Adrenal gland (tissue), 12 donors: Measurements from ENCODE around the gene GPATCH4. TPM values are rescaled to one million over a fixed set of nuclear protein-coding genes. Genes with fewer than 3 reads are reported as not detected.

Source experiments
- DNase-seq, 7 donors: peaks; one replicate each; pipeline ENCODE4 v3.0.0-alpha.2; 2019 to 2020
- H3K27ac ChIP-seq, 5 donors: fragments of 200-600 bp; sonication (generic) in 4 of 5; 1 replicate in 3 of 5; 2 replicates in 2 of 5; pipeline versions ENCODE4 v1.5.1 to v1.8.0; 2016 to 2020; ENCODE audit warnings: mild to moderate bottlenecking in 1 of 5
- H3K27me3 ChIP-seq: fragments of 200-600 bp; 2 replicates; pipeline ENCODE4 v1.8.0; 2021
- H3K36me3 ChIP-seq, 2 donors: fragments of 200-600 bp; replicated peaks in 1 of 2; 1 replicate in 1 of 2; 2 replicates in 1 of 2; pipeline versions ENCODE4 v1.5.1 to v1.8.0; 2018 to 2022
- H3K4me1 ChIP-seq, 2 donors: fragments of 200-600 bp; replicated peaks in 1 of 2; 1 replicate in 1 of 2; 2 replicates in 1 of 2; pipeline versions ENCODE4 v1.5.1 to v1.8.0; 2018 to 2021
- H3K4me3 ChIP-seq, 4 donors: fragments of 200-600 bp; sonication (generic) in 3 of 4; one replicate each; pipeline ENCODE4 v1.5.1; 2016 to 2018
- H3K9me3 ChIP-seq, 3 donors: fragments of 200-600 bp; sonication (generic) in 1 of 3; replicated peaks in 1 of 3; 1 replicate in 2 of 3; 2 replicates in 1 of 3; pipeline versions ENCODE4 v1.5.1 to v1.8.0; 2016 to 2021
- POLR2A ChIP-seq, 2 donors: fragments of 450-650 bp; IDR thresholded peaks; one replicate each; pipeline ENCODE4 v1.6.1; 2017; ENCODE audit warnings: antibody characterized with exemption in 2 of 2, mild to moderate bottlenecking in 2 of 2, moderate library complexity in 1 of 2
- WGBS, 4 donors: extraction: QIAGEN DNeasy Blood & Tissue Kit in 2 of 4; methylation state at CpG; one replicate each; pipeline versions ENCODE4 v1.1.5 to v1.1.7; 2013 to 2017; 5-methylcytosine and 5-hydroxymethylcytosine counted together
- intact Hi-C, 2 donors: fragments of 100-400 bp; cut with DNase I; formaldehyde crosslinking; loops; one replicate each; pipeline versions ENCODE4 v1.14.1 to v1.15.0; 2022 to 2023
- polyA plus RNA-seq, 3 donors: library from polyadenylated mRNA; stranded (reverse); fragments of 200-250 nt in 2 of 3; fragments of 350-450 nt in 1 of 3; fragmentation: Illumina TruSeq in 1 of 3; extraction: RNeasy Lipid Tissue Mini Kit (QIAGEN cat#74804) in 1 of 3; gene quantifications; one replicate each; pipeline ENCODE4 v1.2.3, GENCODE V29; 2013 to 2014
- total RNA-seq, 9 donors: library from RNA; depleted of rRNA in 4 of 9; stranded (reverse); fragments of >200 nt in 4 of 9; fragments of 120-200 nt in 1 of 9; fragmentation: NEBNext Ultra II Directional in 1 of 9; extraction: Animal tissue kit (Norgen Biotek cat#: 25700) in 1 of 9; gene quantifications; one replicate each; pipeline versions ENCODE4 v1.1.0 to v1.2.4, GENCODE V29; 2013 to 2023
- TF ChIP-seq, protein P1 (sequence below), 6 experiments: fragments of 450-650 bp in 4 of 6; fragments of 200-600 bp in 2 of 6; sonication (generic) in 1 of 6; IDR thresholded peaks; 1 replicate in 5 of 6; 2 replicates in 1 of 6; pipeline versions ENCODE4 v1.5.1 to v1.8.0; 2016 to 2021; ENCODE audit warnings: antibody characterized with exemption in 6 of 6, mild to moderate bottlenecking in 2 of 6, moderate library complexity in 1 of 6
- donor health status: healthy with polysubstance abuse.
- donor health status: Bipolar disorder and iron deficiency.
- donor health status: DM: yes; HTN: yes; CAD: no.
- donor health status: DM: no; HTN: no; CAD: no.
- donor health status: DM: no; HTN: no; CAD: no.
- donor health status: DM: yes; HTN: yes; CAD: no.

The GPATCH4 gene
- total and polyA plus RNA-seq, 12 donors, result 7.8 to 72.2 (median 26.3) TPM

GRCh38 chr1:156571261-156571852 lies 29.9 kb downstream of the GPATCH4 start:
- Histone ChIP-seq H3K27me3 (peaks cover 15% of the 10 kb centered on the region), H3K27ac (no peak overlapping the region), H3K9me3 (no peaks in the 10 kb centered on the region), H3K4me3 (no peak overlapping the region), H3K36me3 (no peaks in the 10 kb centered on the region), H3K4me1 (peaks cover 0 to 13% of the 10 kb centered on the region in 2 donors)
- intact Hi-C loops, result no loop called here
- no peak for TF ChIP-seq POLR2A (IDR thresholded peaks at IDR 0.05)
- TF ChIP-seq, protein P1, sequence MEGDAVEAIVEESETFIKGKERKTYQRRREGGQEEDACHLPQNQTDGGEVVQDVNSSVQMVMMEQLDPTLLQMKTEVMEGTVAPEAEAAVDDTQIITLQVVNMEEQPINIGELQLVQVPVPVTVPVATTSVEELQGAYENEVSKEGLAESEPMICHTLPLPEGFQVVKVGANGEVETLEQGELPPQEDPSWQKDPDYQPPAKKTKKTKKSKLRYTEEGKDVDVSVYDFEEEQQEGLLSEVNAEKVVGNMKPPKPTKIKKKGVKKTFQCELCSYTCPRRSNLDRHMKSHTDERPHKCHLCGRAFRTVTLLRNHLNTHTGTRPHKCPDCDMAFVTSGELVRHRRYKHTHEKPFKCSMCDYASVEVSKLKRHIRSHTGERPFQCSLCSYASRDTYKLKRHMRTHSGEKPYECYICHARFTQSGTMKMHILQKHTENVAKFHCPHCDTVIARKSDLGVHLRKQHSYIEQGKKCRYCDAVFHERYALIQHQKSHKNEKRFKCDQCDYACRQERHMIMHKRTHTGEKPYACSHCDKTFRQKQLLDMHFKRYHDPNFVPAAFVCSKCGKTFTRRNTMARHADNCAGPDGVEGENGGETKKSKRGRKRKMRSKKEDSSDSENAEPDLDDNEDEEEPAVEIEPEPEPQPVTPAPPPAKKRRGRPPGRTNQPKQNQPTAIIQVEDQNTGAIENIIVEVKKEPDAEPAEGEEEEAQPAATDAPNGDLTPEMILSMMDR (IDR thresholded peaks at IDR 0.05), result no peak
- DNase-seq, result no peak
- WGBS, 4 donors, result 34 to 38% (median 35%) methylated on average over 4 of the region's 4 CpGs

DNA sequence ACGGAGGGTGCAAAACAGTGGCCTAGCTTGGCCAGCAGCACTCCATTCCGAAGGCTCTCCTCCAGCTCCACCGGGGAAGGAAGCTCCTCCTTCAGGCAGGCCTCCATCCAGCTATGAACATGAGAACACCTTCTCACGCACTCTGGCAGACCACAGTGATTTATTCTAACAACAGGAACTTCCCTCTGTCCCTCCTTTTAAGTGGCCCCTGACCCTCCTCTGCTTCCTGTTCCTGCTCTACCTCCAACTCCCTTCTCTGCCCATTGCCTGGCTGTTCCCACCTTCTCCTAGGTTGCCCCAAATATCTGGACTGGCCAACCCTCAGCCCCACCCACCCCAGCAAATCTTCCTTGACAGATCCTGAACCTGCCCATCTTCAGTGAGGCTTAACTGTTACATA lies 34.8 kb downstream of the GPATCH4 start:
- intact Hi-C loops, result no loop called here
- 82 to 93% (median 84%) methylated on average over 4 of the region's 4 CpGs for WGBS, 4 donors
- peaks cover 11% of the 10 kb centered on the region for H3K27me3 ChIP-seq
- no peaks in the 10 kb centered on the region for H3K36me3 ChIP-seq
- H3K9me3 ChIP-seq, result no peaks in the 10 kb centered on the region
- TF ChIP-seq, protein P1 (IDR thresholded peaks at IDR 0.05), result no peak
- TF ChIP-seq POLR2A (IDR thresholded peaks at IDR 0.05), result no peak
- DNase-seq, result no peak
- no peak overlapping the region for H3K4me3 ChIP-seq
- H3K4me1 ChIP-seq, result no peaks in the 10 kb centered on the region
- H3K27ac ChIP-seq, result no peak overlapping the region

GRCh38 chr1:156565519-156565918 lies 35.8 kb downstream of the GPATCH4 start:
- intact Hi-C loops, result no loop called here
- Histone ChIP-seq H3K4me3 (no peak overlapping the region), H3K9me3 (no peaks in the 10 kb centered on the region), H3K36me3 (no peaks in the 10 kb centered on the region), H3K27me3 (peaks cover 3% of the 10 kb centered on the region), H3K27ac (no peak overlapping the region), H3K4me1 (no peaks in the 10 kb centered on the region)
- no peak for TF ChIP-seq POLR2A (IDR thresholded peaks at IDR 0.05)
- TF ChIP-seq, protein P1 (IDR thresholded peaks at IDR 0.05), result no peak
- WGBS, 4 donors, result 85 to 91% (median 89%) methylated on average over 2 of the region's 2 CpGs
- no peak for DNase-seq

GRCh38 chr1:156560585-156561163 lies 40.6 kb downstream of the GPATCH4 start:
- DNase-seq, result no peak
- TF ChIP-seq, protein P1 (IDR thresholded peaks at IDR 0.05), result no peak
- TF ChIP-seq POLR2A (IDR thresholded peaks at IDR 0.05), result no peak
- no peak overlapping the region for H3K27ac ChIP-seq
- H3K4me3 ChIP-seq, result no peak overlapping the region
- H3K27me3 ChIP-seq, result no peaks in the 10 kb centered on the region
- H3K4me1 ChIP-seq, result no peaks in the 10 kb centered on the region
- 72 to 75% (median 74%) methylated on average over 5 of the region's 5 CpGs for WGBS, 4 donors
- intact Hi-C loops, result no loop called here
- H3K9me3 ChIP-seq, result no peaks in the 10 kb centered on the region
- no peaks in the 10 kb centered on the region for H3K36me3 ChIP-seq
